ENCODE results near the gene MC2R. TPM values are rescaled to one million over a fixed set of nuclear protein-coding genes. Genes with fewer than 3 reads are reported as not detected.

MC2R gene
- total and polyA plus RNA-seq, 2 experiments from 2014 or later = not detected

DNA sequence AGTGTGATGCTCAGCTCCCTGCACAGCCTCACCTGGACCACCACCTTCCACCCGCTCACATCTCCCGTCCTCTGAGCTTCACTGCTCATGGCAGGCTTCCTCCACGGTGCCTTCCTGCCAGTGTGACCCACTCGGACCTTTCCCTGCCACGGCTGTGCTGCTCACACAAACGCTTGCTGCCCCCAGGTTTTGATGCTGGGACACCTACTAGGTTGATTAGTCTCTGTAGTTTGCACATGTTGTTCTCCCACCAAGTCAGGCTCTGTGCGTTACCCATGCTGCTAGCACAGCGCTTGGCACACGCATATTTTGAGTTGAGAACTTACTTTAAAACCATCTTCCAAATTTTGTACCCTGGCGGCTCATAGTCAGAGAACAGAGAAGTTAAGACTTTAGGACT is 2.1 kb downstream of the MC2R start:
- H3K27me3 ChIP-seq = no peaks in the 10 kb centered on the region
- H3K9me3 ChIP-seq (ENCODE audit: low read depth) = no peaks in the 10 kb centered on the region
- no peak overlapping the region for H3K4me3 ChIP-seq
- no peaks in the 10 kb centered on the region for H3K9me2 ChIP-seq (replicated peaks; ENCODE audit: insufficient read depth)
- no peaks in the 10 kb centered on the region for H3K4me1 ChIP-seq (ENCODE audit: insufficient read depth)
- no peak overlapping the region for H3K4me2 ChIP-seq
- no peak overlapping the region for H2AFZ ChIP-seq
- TF ChIP-seq, protein P1, sequence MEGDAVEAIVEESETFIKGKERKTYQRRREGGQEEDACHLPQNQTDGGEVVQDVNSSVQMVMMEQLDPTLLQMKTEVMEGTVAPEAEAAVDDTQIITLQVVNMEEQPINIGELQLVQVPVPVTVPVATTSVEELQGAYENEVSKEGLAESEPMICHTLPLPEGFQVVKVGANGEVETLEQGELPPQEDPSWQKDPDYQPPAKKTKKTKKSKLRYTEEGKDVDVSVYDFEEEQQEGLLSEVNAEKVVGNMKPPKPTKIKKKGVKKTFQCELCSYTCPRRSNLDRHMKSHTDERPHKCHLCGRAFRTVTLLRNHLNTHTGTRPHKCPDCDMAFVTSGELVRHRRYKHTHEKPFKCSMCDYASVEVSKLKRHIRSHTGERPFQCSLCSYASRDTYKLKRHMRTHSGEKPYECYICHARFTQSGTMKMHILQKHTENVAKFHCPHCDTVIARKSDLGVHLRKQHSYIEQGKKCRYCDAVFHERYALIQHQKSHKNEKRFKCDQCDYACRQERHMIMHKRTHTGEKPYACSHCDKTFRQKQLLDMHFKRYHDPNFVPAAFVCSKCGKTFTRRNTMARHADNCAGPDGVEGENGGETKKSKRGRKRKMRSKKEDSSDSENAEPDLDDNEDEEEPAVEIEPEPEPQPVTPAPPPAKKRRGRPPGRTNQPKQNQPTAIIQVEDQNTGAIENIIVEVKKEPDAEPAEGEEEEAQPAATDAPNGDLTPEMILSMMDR (IDR thresholded peaks at IDR 0.05; ENCODE audit: poor library complexity) = no peak
- TF ChIP-seq EZH2phosphoT487 (IDR thresholded peaks at IDR 0.05; ENCODE audit: low read depth, severe bottlenecking, unreplicated experiment) = no peak
- TF ChIP-seq EZH2 (IDR thresholded peaks at IDR 0.05; ENCODE audit: borderline replicate concordance) = no peak
- H4K20me1 ChIP-seq (ENCODE audit: insufficient read depth, poor library complexity, severe bottlenecking) = no peaks in the 10 kb centered on the region
- 93% methylated on average over 10 of the region's 10 CpGs for WGBS (ENCODE audit: low lambda C conversion rate, missing lambda C conversion rate)
- no peak for DNase-seq (ENCODE audit: low spot score)
- no peaks in the 10 kb centered on the region for H3K36me3 ChIP-seq (replicated peaks; ENCODE audit: insufficient read depth, low read depth)
- H3K79me2 ChIP-seq = no peaks in the 10 kb centered on the region
- H3K27ac ChIP-seq = no peak overlapping the region

DNA sequence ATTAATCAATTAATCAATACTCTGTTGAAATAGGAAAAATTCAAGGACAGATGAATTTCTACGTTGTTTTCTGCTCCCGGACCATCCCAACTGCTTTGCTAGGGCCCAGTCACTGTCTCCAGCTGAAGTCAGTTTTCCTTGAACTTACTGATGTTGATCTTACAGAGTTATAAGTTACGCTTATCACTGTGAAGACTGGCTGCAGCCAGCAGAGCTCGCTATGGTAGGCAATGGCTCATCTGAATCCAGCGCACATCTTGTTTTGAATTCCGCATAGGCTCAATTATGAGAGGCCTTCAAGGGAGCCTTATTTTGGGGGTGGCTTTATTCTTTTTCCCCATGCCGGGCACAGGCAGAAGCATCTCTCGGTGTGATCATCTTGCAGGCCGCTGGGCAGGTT is 2.7 kb downstream of the MC2R start:
- H3K4me2 ChIP-seq = no peak overlapping the region
- WGBS (ENCODE audit: low lambda C conversion rate, missing lambda C conversion rate) = 95% methylated on average over 9 of the region's 9 CpGs

DNA sequence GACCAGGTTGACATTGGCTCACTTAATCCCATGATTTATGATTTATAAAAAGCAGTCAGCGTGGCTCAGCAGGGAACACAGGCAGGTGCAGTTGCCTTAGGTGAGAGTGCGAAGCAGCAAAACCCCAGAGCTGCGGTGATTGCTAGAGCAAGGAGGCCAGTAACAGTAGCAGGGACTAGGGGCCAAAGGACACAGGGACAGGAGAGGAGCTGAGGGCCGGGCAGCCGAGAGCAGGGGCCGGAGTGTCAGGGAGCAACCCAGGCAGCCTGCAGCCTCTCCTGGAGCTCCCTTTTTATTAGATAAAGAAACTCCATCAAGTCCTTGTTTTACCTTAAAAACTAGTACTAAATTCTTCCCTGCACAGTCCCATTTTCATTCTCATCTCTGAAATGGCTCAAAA is 4.3 kb downstream of the MC2R start:
- Histone ChIP-seq H3K9me2 (replicated peaks; ENCODE audit: insufficient read depth) (no peaks in the 10 kb centered on the region), H3K9me3 (ENCODE audit: low read depth) (no peaks in the 10 kb centered on the region), H3K4me3 (no peak overlapping the region), H3K27ac (no peak overlapping the region), H3K27me3 (no peaks in the 10 kb centered on the region), H2AFZ (no peak overlapping the region), H3K4me1 (ENCODE audit: insufficient read depth) (no peaks in the 10 kb centered on the region), H3K4me2 (no peak overlapping the region), H4K20me1 (ENCODE audit: insufficient read depth, poor library complexity, severe bottlenecking) (no peaks in the 10 kb centered on the region), H3K79me2 (no peaks in the 10 kb centered on the region), H3K36me3 (replicated peaks; ENCODE audit: insufficient read depth, low read depth) (no peaks in the 10 kb centered on the region)
- TF ChIP-seq EZH2 (IDR thresholded peaks at IDR 0.05; ENCODE audit: borderline replicate concordance) (no peak), EZH2phosphoT487 (IDR thresholded peaks at IDR 0.05; ENCODE audit: low read depth, severe bottlenecking, unreplicated experiment) (no peak)
- TF ChIP-seq, protein P1 (IDR thresholded peaks at IDR 0.05; ENCODE audit: poor library complexity) = no peak
- no peak for DNase-seq (ENCODE audit: low spot score)
- 83% methylated on average over 6 of the region's 6 CpGs for WGBS (ENCODE audit: low lambda C conversion rate, missing lambda C conversion rate)

More for the DNA sequence above, 2.7 kb downstream of the MC2R start:
- Histone ChIP-seq H3K4me1 (ENCODE audit: insufficient read depth) (no peaks in the 10 kb centered on the region), H3K9me3 (ENCODE audit: low read depth) (no peaks in the 10 kb centered on the region), H3K9me2 (replicated peaks; ENCODE audit: insufficient read depth) (no peaks in the 10 kb centered on the region), H3K36me3 (replicated peaks; ENCODE audit: insufficient read depth, low read depth) (no peaks in the 10 kb centered on the region), H2AFZ (no peak overlapping the region), H3K4me3 (no peak overlapping the region), H3K27me3 (no peaks in the 10 kb centered on the region), H4K20me1 (ENCODE audit: insufficient read depth, poor library complexity, severe bottlenecking) (no peaks in the 10 kb centered on the region), H3K27ac (no peak overlapping the region), H3K79me2 (no peaks in the 10 kb centered on the region)
- DNase-seq (ENCODE audit: low spot score) = no peak
- TF ChIP-seq, protein P1 (IDR thresholded peaks at IDR 0.05; ENCODE audit: poor library complexity) = no peak
- TF ChIP-seq EZH2phosphoT487 (IDR thresholded peaks at IDR 0.05; ENCODE audit: low read depth, severe bottlenecking, unreplicated experiment) (no peak), EZH2 (IDR thresholded peaks at IDR 0.05; ENCODE audit: borderline replicate concordance) (no peak)

DNA sequence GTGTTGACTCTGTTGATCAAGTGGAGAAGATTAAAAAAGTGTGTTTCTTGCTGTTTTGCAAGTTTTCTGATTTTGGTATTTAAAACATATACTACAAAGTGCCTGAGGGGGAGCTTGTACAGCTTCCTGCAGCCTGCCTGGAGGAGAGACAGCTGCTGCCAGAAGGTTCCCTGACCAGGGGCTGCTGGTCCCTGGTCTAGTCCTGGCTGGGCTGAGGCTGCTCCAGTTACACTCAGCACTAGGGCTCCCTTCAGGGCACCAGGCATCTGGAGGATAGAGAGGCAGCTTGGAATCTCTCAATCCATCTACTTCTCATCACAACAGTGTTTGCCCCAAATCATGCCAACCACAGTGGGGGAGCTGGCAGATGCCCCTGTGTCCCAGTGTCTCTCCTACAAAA is 4.8 kb downstream of the MC2R start:
- Histone ChIP-seq H3K9me3 (ENCODE audit: low read depth) (no peaks in the 10 kb centered on the region), H2AFZ (no peak overlapping the region), H3K4me2 (no peak overlapping the region), H3K36me3 (replicated peaks; ENCODE audit: insufficient read depth, low read depth) (no peaks in the 10 kb centered on the region), H3K4me1 (ENCODE audit: insufficient read depth) (no peaks in the 10 kb centered on the region), H3K4me3 (no peak overlapping the region), H4K20me1 (ENCODE audit: insufficient read depth, poor library complexity, severe bottlenecking) (no peaks in the 10 kb centered on the region), H3K27me3 (no peaks in the 10 kb centered on the region), H3K27ac (no peak overlapping the region), H3K79me2 (no peaks in the 10 kb centered on the region), H3K9me2 (replicated peaks; ENCODE audit: insufficient read depth) (no peaks in the 10 kb centered on the region)
- DNase-seq (ENCODE audit: low spot score) = no peak
- no peak for TF ChIP-seq EZH2phosphoT487 (IDR thresholded peaks at IDR 0.05; ENCODE audit: low read depth, severe bottlenecking, unreplicated experiment)
- TF ChIP-seq EZH2 (IDR thresholded peaks at IDR 0.05; ENCODE audit: borderline replicate concordance) = no peak
- TF ChIP-seq, protein P1 (IDR thresholded peaks at IDR 0.05; ENCODE audit: poor library complexity) = no peak
